SK-N-SH (cell line): Measurements from ENCODE around the gene NRG4. TPM values are rescaled to one million over a fixed set of nuclear protein-coding genes. Genes with fewer than 3 reads are reported as not detected.

Experiments used
- CTCF ChIA-PET: fragments of 300-600, 350-600 bp; formaldehyde crosslinking; extraction: SDS; loops from one replicate; lab custom pipeline; 2021; lab: Yijun Ruan, JAX
- POLR2A ChIA-PET: fragments of 350-600 bp; sonication (Branson Sonifier 250); formaldehyde crosslinking; extraction: SDS; loops from one replicate; lab custom pipeline; 2020; ENCODE audit warnings: antibody characterized with exemption, inconsistent platforms; lab: Yijun Ruan, JAX
- DNase-seq: peaks from one replicate; pipeline ENCODE4 v3.0.0; 2012
- H2AFZ ChIP-seq: fragments of 200-600 bp; sonication (generic); 2 replicates; pipeline ENCODE4 v1.8.1; 2016; ENCODE audit warnings: antibody characterized with exemption, mild to moderate bottlenecking, low read depth
- H3F3A ChIP-seq: fragments of 200-600 bp; sonication (generic); replicated peaks from 2 replicates; pipeline ENCODE3; 2016; ENCODE audit warnings: antibody characterized with exemption, mild to moderate bottlenecking; ENCODE audit not compliant: insufficient read depth
- H3K27ac ChIP-seq, 2 experiments: fragments of 200-500 bp in 1 of 2; fragments of 200-600 bp in 1 of 2; sonication (Bioruptor generic) in 1 of 2; sonication (generic), shearing (Covaris generic) in 1 of 2; 2 replicates each; pipeline versions ENCODE4 v1.5.1 to v1.6.1; 2014 to 2016; ENCODE audit warnings: low read depth in 2 of 2, inconsistent platforms in 1 of 2, low read length in 1 of 2, mild to moderate bottlenecking in 1 of 2, mixed read lengths in 1 of 2
- H3K27me3 ChIP-seq: fragments of 200-600 bp; sonication (generic), shearing (Covaris generic); 2 replicates; pipeline ENCODE4 v1.6.1; 2016; ENCODE audit warnings: mixed run types; ENCODE audit not compliant: insufficient read depth
- H3K36me3 ChIP-seq, 2 experiments: fragments of 200-500 bp in 1 of 2; fragments of 200-600 bp in 1 of 2; sonication (Bioruptor generic) in 1 of 2; sonication (generic) in 1 of 2; replicated peaks in 1 of 2; 2 replicates each; pipeline versions ENCODE3 to v1.5.1; 2014 to 2016; ENCODE audit warnings: low read length in 1 of 2, mild to moderate bottlenecking in 1 of 2; ENCODE audit not compliant: insufficient read depth in 2 of 2, control insufficient read depth in 1 of 2
- H3K4me1 ChIP-seq, 2 experiments: fragments of 200-500 bp in 1 of 2; fragments of 200-600 bp in 1 of 2; sonication (Bioruptor generic) in 1 of 2; sonication (generic), shearing (Covaris generic) in 1 of 2; 2 replicates each; pipeline versions ENCODE4 v1.5.1 to v1.6.1; 2014 to 2016; ENCODE audit warnings: low read depth in 1 of 2, low read length in 1 of 2, mixed run types in 1 of 2; ENCODE audit not compliant: insufficient read depth in 2 of 2, control insufficient read depth in 1 of 2
- H3K4me2 ChIP-seq: fragments of 200-600 bp; sonication (generic), shearing (Covaris generic); 2 replicates; pipeline ENCODE4 v1.6.1; 2017; ENCODE audit warnings: mixed run types
- H3K4me3 ChIP-seq, 2 experiments: fragments of 200-500 bp in 1 of 2; fragments of 200-600 bp in 1 of 2; sonication (Bioruptor generic) in 1 of 2; sonication (generic), shearing (Covaris generic) in 1 of 2; 2 replicates each; pipeline versions ENCODE4 v1.5.1 to v1.8.1; 2014 to 2016; ENCODE audit warnings: low read depth in 2 of 2, inconsistent platforms in 1 of 2, low read length in 1 of 2, mild to moderate bottlenecking in 1 of 2, mixed read lengths in 1 of 2, moderate library complexity in 1 of 2
- H3K79me2 ChIP-seq: fragments of 200-600 bp; sonication (generic); 2 replicates; pipeline ENCODE4 v1.8.1; 2017; ENCODE audit warnings: mild to moderate bottlenecking; ENCODE audit not compliant: insufficient read depth
- H3K9ac ChIP-seq: fragments of 200-600 bp; sonication (generic); 2 replicates; pipeline ENCODE4 v1.6.1; 2017; ENCODE audit warnings: mixed run types
- H3K9me2 ChIP-seq: fragments of 200-600 bp; sonication (generic); 2 replicates; pipeline ENCODE4 v1.6.1; 2017; ENCODE audit warnings: mixed run types
- H3K9me3 ChIP-seq: fragments of 200-600 bp; sonication (generic); 2 replicates; pipeline ENCODE4 v1.6.1; 2017; ENCODE audit warnings: mixed run types, mild to moderate bottlenecking, moderate library complexity
- H4K20me1 ChIP-seq: fragments of 200-600 bp; sonication (generic); 2 replicates; pipeline ENCODE4 v1.6.1; 2017; ENCODE audit warnings: mild to moderate bottlenecking, mixed run types; ENCODE audit not compliant: insufficient read depth
- CHD2 ChIP-seq: fragments of 150-350 bp; IDR thresholded peaks from 2 replicates; pipeline ENCODE4 v1.6.1; 2018; ENCODE audit warnings: low read length; ENCODE audit not compliant: partially characterized antibody
- FOXM1 ChIP-seq: IDR thresholded peaks from 2 replicates; pipeline ENCODE4 v1.4.0; 2012; ENCODE audit warnings: low read depth, mild to moderate bottlenecking
- GABPA ChIP-seq: IDR thresholded peaks from 2 replicates; pipeline ENCODE4 v1.4.0; 2012; ENCODE audit warnings: low read depth, mild to moderate bottlenecking
- IRF3 ChIP-seq: fragments of 150-350 bp; IDR thresholded peaks from 2 replicates; pipeline ENCODE4 v1.6.1; 2016; ENCODE audit warnings: mild to moderate bottlenecking, low read depth, low read length
- MAX ChIP-seq: IDR thresholded peaks from 2 replicates; pipeline ENCODE4 v1.4.0; 2012; ENCODE audit warnings: low read depth
- NFIC ChIP-seq: IDR thresholded peaks from 2 replicates; pipeline ENCODE4 v1.4.0; 2012; ENCODE audit warnings: borderline replicate concordance
- NRF1 ChIP-seq: IDR thresholded peaks from 2 replicates; pipeline ENCODE4 v1.6.1; 2012; ENCODE audit warnings: low read depth, mild to moderate bottlenecking, low read length
- RAD21 ChIP-seq: IDR thresholded peaks from 2 replicates; pipeline ENCODE4 v1.6.1; 2012; ENCODE audit warnings: mild to moderate bottlenecking, low read length
- RCOR1 ChIP-seq: fragments of 150-350 bp; IDR thresholded peaks from 2 replicates; pipeline ENCODE4 v1.6.1; 2017; ENCODE audit warnings: antibody characterized with exemption, low read length
- RFX5 ChIP-seq: IDR thresholded peaks from 2 replicates; pipeline ENCODE4 v1.6.1; 2012; ENCODE audit warnings: mild to moderate bottlenecking, improper control_type of control experiment, low read length
- SIN3A ChIP-seq: IDR thresholded peaks from 2 replicates; pipeline ENCODE4 v1.6.1; 2012; ENCODE audit warnings: low read depth, mild to moderate bottlenecking, low read length, moderate library complexity, borderline replicate concordance
- SMC3 ChIP-seq: IDR thresholded peaks from 2 replicates; pipeline ENCODE4 v1.6.1; 2012; ENCODE audit warnings: low read depth, low read length, improper control_type of control experiment
- TAF1 ChIP-seq: IDR thresholded peaks from 2 replicates; pipeline ENCODE4 v1.6.1; 2012; ENCODE audit warnings: low read depth, mild to moderate bottlenecking, low read length, moderate library complexity, borderline replicate concordance
- TCF12 ChIP-seq: IDR thresholded peaks from 2 replicates; pipeline ENCODE4 v1.4.0; 2012
- TEAD4 ChIP-seq: IDR thresholded peaks from 2 replicates; pipeline ENCODE4 v1.4.0; 2012; ENCODE audit warnings: mild to moderate bottlenecking, borderline replicate concordance; ENCODE audit not compliant: insufficient read depth
- YY1 ChIP-seq: IDR thresholded peaks from 2 replicates; pipeline ENCODE4 v1.4.0; 2012; ENCODE audit warnings: low read depth, mild to moderate bottlenecking
- WGBS: methylation state at CpG from one replicate; pipeline ENCODE4 v1.1.6; 2017; ENCODE audit warnings: low lambda C conversion rate; 5-methylcytosine and 5-hydroxymethylcytosine counted together
- polyA plus RNA-seq, 3 experiments: library from polyadenylated mRNA; depleted of rRNA; stranded (reverse); fragments of >200 nt; gene quantifications; 2 replicates each; pipeline ENCODE4 v1.2.3, GENCODE V29; 2012
- TF ChIP-seq, protein P1 (sequence below): IDR thresholded peaks from 2 replicates; pipeline ENCODE4 v1.4.0; 2012; ENCODE audit warnings: low read depth, borderline replicate concordance
- TF ChIP-seq, protein P2 (sequence below): IDR thresholded peaks from 2 replicates; pipeline ENCODE4 v1.6.1; 2012; ENCODE audit warnings: mild to moderate bottlenecking, low read depth, low read length, moderate library complexity
- TF ChIP-seq, protein P3 (sequence below): IDR thresholded peaks from 2 replicates; pipeline ENCODE4; 2012

The NRG4 gene
- polyA plus RNA-seq, 1 of the 3 experiments (the other 2 are of a cell fraction): not detected

DNA sequence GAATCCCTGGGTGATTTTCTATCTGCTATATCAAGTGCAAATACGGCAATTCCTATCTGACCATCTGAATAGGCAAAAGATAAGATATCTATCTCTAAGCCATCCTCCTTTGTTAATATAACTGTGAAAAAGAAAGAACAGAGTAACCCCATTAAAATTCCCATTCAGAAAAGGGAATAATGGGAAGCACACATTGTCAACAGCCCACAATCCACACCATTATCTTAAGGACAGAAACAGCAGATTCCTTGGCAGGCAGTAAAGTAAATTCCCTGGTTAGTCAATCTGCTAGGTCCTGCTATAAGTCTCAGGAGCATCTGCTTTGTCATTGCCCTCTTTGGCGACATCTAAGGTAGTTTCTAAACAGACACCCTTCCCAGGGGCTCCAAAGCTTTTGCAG, 21.9 kb upstream of the NRG4 start:
- no peaks in the 10 kb centered on the region; the same call in 1 of the 2 replicates for H3K27me3 ChIP-seq
- WGBS: 49% methylated on average over 2 of the region's 2 CpGs
- no peak overlapping the region for H3K27ac ChIP-seq
- no peaks in the 10 kb centered on the region for H3K36me3 ChIP-seq
- no peaks in the 10 kb centered on the region for H3K9me3 ChIP-seq
- no peaks in the 10 kb centered on the region for H3K4me1 ChIP-seq
- H3F3A ChIP-seq: no peaks in the 10 kb centered on the region
- H3K4me2 ChIP-seq: no peak overlapping the region
- DNase-seq: no peak
- H3K4me3 ChIP-seq: no peak overlapping the region
- TF ChIP-seq TEAD4 (no peak), YY1 (no peak), MAX (no peak), FOXM1 (no peak), IRF3 (no peak), RFX5 (no peak), TAF1 (no peak), NRF1 (no peak), RAD21 (no peak), GABPA (no peak), SIN3A (no peak), TCF12 (no peak), NFIC (no peak), SMC3 (no peak), CHD2 (no peak), RCOR1 (no peak)
- TF ChIP-seq, protein P1, sequence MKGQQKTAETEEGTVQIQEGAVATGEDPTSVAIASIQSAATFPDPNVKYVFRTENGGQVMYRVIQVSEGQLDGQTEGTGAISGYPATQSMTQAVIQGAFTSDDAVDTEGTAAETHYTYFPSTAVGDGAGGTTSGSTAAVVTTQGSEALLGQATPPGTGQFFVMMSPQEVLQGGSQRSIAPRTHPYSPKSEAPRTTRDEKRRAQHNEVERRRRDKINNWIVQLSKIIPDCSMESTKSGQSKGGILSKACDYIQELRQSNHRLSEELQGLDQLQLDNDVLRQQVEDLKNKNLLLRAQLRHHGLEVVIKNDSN: no peak
- TF ChIP-seq, protein P2, sequence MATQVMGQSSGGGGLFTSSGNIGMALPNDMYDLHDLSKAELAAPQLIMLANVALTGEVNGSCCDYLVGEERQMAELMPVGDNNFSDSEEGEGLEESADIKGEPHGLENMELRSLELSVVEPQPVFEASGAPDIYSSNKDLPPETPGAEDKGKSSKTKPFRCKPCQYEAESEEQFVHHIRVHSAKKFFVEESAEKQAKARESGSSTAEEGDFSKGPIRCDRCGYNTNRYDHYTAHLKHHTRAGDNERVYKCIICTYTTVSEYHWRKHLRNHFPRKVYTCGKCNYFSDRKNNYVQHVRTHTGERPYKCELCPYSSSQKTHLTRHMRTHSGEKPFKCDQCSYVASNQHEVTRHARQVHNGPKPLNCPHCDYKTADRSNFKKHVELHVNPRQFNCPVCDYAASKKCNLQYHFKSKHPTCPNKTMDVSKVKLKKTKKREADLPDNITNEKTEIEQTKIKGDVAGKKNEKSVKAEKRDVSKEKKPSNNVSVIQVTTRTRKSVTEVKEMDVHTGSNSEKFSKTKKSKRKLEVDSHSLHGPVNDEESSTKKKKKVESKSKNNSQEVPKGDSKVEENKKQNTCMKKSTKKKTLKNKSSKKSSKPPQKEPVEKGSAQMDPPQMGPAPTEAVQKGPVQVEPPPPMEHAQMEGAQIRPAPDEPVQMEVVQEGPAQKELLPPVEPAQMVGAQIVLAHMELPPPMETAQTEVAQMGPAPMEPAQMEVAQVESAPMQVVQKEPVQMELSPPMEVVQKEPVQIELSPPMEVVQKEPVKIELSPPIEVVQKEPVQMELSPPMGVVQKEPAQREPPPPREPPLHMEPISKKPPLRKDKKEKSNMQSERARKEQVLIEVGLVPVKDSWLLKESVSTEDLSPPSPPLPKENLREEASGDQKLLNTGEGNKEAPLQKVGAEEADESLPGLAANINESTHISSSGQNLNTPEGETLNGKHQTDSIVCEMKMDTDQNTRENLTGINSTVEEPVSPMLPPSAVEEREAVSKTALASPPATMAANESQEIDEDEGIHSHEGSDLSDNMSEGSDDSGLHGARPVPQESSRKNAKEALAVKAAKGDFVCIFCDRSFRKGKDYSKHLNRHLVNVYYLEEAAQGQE: no peak
- TF ChIP-seq, protein P3, sequence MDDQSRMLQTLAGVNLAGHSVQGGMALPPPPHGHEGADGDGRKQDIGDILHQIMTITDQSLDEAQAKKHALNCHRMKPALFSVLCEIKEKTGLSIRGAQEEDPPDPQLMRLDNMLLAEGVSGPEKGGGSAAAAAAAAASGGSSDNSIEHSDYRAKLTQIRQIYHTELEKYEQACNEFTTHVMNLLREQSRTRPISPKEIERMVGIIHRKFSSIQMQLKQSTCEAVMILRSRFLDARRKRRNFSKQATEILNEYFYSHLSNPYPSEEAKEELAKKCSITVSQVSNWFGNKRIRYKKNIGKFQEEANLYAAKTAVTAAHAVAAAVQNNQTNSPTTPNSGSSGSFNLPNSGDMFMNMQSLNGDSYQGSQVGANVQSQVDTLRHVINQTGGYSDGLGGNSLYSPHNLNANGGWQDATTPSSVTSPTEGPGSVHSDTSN: no peak
- TF ChIP-seq, all 33 proteins: peak for 0
- POLR2A ChIA-PET: no interaction called here
- H4K20me1 ChIP-seq: no peaks in the 10 kb centered on the region
- H3K9me2 ChIP-seq: no peaks in the 10 kb centered on the region
- CTCF ChIA-PET: interaction anchor here (0.7 to 2.3 kb wide), 4 partner anchors 11 to 115 kb away, joined by 4 to 8 read pairs (median 4); partner anchors contain the start of gene TMEM266
- no peak overlapping the region for H3K9ac ChIP-seq
- H3K79me2 ChIP-seq: no peaks in the 10 kb centered on the region
- no peak overlapping the region for H2AFZ ChIP-seq
